ENCODE results near the gene NDUFA7. TPM values are rescaled to one million over a fixed set of nuclear protein-coding genes. Genes with fewer than 3 reads are reported as not detected.
A peak's percentile ranks its signal among the peaks of the same experiment; 100 is the strongest.
"Not testable (repeated sequence)": the region's sequence is repeated elsewhere in the genome, so short reads cannot be mapped to it uniquely, and the experiment has no call there.

The NDUFA7 gene
- total RNA-seq, 4 donors from 2014 or later: 11.2 to 40.0 (median 18.6) TPM

- Histone ChIP-seq H3K4me1 (peaks cover 0 to 11% (median 6%) of the 10 kb centered on the region in 4 donors), H3K36me3 (no peaks in the 10 kb centered on the region), H3K9me3 (no peaks in the 10 kb centered on the region), H3K4me3 (peak overlapping the region in 2 of 4 donors; percentile 42 to 46), H3K27me3 (peaks cover 55% of the 10 kb centered on the region), H3K27ac (no peak overlapping the region)
- intact Hi-C loops (cut with DNase I; ENCODE audit: low total_unique reads) (no loop called here), in situ Hi-C loops (cut with MboI; ENCODE audit: low pct_ligation_motif_present in 1 of 4, low pct_unique_long_range_greater_than_20kb in 1 of 4, low sequenced_read_pairs in 3 of 4) (no loop called here)
- no peak for TF ChIP-seq POLR2AphosphoS5 (IDR thresholded peaks at IDR 0.05)
- TF ChIP-seq POLR2A (IDR thresholded peaks at IDR 0.05): no peak
- no peak for TF ChIP-seq EP300 (IDR thresholded peaks at IDR 0.05; ENCODE audit: low read depth)
- TF ChIP-seq, protein P1, sequence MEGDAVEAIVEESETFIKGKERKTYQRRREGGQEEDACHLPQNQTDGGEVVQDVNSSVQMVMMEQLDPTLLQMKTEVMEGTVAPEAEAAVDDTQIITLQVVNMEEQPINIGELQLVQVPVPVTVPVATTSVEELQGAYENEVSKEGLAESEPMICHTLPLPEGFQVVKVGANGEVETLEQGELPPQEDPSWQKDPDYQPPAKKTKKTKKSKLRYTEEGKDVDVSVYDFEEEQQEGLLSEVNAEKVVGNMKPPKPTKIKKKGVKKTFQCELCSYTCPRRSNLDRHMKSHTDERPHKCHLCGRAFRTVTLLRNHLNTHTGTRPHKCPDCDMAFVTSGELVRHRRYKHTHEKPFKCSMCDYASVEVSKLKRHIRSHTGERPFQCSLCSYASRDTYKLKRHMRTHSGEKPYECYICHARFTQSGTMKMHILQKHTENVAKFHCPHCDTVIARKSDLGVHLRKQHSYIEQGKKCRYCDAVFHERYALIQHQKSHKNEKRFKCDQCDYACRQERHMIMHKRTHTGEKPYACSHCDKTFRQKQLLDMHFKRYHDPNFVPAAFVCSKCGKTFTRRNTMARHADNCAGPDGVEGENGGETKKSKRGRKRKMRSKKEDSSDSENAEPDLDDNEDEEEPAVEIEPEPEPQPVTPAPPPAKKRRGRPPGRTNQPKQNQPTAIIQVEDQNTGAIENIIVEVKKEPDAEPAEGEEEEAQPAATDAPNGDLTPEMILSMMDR (IDR thresholded peaks at IDR 0.05): no peak
- WGBS, 2 donors (ENCODE audit: low coverage in 1 of 2): 34% methylated on average over 11 of the region's 11 CpGs; no CpG with 5 or more reads in 1 of the 2 donors
- DNase-seq: no peak
Measured at GRCh38 chr19:8343483-8343844, 22.3 kb upstream of the NDUFA7 start.

DNA sequence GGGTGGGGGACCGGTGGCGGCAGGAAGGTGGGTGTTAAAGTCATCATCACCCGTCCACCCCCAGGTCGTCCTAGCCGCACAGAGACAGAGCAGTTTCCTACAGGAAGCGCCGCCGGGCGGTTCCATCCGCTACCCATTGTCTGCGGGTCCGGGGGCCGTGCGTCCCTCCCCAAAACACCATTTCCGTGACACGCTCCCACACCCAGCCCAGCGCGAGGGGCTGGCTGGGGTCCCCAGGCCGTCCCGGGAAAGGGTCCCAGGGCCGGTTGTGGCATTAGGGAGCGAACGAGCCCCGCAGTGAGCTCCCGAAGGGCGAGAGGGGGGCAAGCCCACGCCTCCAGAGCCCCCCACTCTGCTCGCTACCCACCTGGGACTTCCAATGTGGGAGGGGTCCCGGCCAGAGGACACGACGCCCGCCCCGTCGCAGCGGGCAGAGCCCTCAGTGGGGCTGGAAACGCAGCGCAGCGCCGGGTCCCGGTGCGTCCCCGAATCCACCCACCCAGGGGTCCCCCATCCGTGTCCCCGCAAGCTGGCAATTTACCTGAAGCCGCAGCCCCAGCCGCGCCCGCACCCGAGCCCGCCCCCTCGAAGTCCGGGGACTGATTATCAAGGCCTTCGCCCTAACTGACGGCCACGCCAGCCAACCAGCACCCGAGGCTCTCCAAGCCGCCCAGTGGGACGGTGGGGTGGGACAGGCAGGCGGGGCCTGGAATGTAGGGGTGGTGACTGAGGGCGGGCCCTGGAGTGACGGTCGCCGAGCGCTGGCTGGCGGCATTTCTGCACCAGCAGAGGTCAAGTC, 21.7 kb upstream of the NDUFA7 start, which contains the start of gene KANK3:
KANK3 (minus strand) TSS at position 579 of the 799 bp plus-strand sequence. CDS start 5,434 bp downstream, outside the sequence.
- H3K4me3 ChIP-seq: peak within 1 kb of the TSS; percentile 2 to 46 (median 32)
- H3K27ac ChIP-seq: peak within 1 kb of the TSS; percentile 37 to 58 (median 50)
- intact Hi-C loops (cut with DNase I; ENCODE audit: low total_unique reads) (no loop called here), in situ Hi-C loops (cut with MboI; ENCODE audit: low pct_ligation_motif_present in 1 of 4, low pct_unique_long_range_greater_than_20kb in 1 of 4, low sequenced_read_pairs in 3 of 4) (no loop called here)
- TF ChIP-seq EP300 (IDR thresholded peaks at IDR 0.05; ENCODE audit: low read depth) (no peak), POLR2AphosphoS5 (IDR thresholded peaks at IDR 0.05) (peak; percentile 30 to 60 (median 52)), POLR2A (IDR thresholded peaks at IDR 0.05) (no peak)
- TF ChIP-seq, protein P1 (IDR thresholded peaks at IDR 0.05): peak in 1 of 5 experiments; percentile 22
- peaks cover 0 to 11% (median 6%) of the 10 kb centered on the region in 4 donors for H3K4me1 ChIP-seq
- WGBS, 2 donors (ENCODE audit: low coverage in 1 of 2): 2% methylated on average over 37 of the region's 65 CpGs; no CpG with 5 or more reads in 1 of the 2 donors
- no peaks in the 10 kb centered on the region for H3K36me3 ChIP-seq
- H3K9me3 ChIP-seq: no peaks in the 10 kb centered on the region
- peak; percentile 95 for DNase-seq
- peaks cover 58% of the 10 kb centered on the region for H3K27me3 ChIP-seq

DNA sequence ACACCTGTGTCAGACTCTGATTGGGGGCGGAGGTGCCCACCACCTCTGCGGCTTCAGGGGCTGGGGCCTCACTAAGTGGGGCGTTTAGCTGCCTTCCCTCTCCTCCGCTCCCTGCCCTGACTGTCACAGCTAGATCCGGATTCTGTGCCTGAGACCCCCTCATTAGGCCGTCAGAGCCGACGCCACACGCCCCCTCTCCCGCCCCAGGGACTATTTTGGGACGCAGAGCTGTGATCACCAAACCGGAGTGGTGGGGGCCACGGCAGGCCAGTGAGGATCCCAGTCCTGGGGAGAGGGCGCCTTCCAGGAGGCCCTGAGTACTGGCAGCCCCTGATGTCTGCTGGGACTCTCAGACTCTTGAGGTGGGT, 21.1 kb upstream of the NDUFA7 start:
- TF ChIP-seq POLR2AphosphoS5 (IDR thresholded peaks at IDR 0.05) (no peak), EP300 (IDR thresholded peaks at IDR 0.05; ENCODE audit: low read depth) (no peak), POLR2A (IDR thresholded peaks at IDR 0.05) (no peak)
- TF ChIP-seq, protein P1 (IDR thresholded peaks at IDR 0.05): no peak
- in situ Hi-C loops (cut with MboI; ENCODE audit: low pct_ligation_motif_present in 1 of 4, low pct_unique_long_range_greater_than_20kb in 1 of 4, low sequenced_read_pairs in 3 of 4) (no loop called here), intact Hi-C loops (cut with DNase I; ENCODE audit: low total_unique reads) (no loop called here)
- Histone ChIP-seq H3K27me3 (peaks cover 63% of the 10 kb centered on the region), H3K4me3 (peak overlapping the region in 1 of 4 donors; percentile 42), H3K27ac (peak overlapping the region in 2 of 4 donors; percentile 53 to 58), H3K36me3 (no peaks in the 10 kb centered on the region), H3K9me3 (no peaks in the 10 kb centered on the region), H3K4me1 (peaks cover 0 to 11% (median 6%) of the 10 kb centered on the region in 4 donors)
- WGBS, 2 donors (ENCODE audit: low coverage in 1 of 2): 49 to 60% methylated on average over 2 to 14 of the region's 14 CpGs
- DNase-seq: no peak

DNA sequence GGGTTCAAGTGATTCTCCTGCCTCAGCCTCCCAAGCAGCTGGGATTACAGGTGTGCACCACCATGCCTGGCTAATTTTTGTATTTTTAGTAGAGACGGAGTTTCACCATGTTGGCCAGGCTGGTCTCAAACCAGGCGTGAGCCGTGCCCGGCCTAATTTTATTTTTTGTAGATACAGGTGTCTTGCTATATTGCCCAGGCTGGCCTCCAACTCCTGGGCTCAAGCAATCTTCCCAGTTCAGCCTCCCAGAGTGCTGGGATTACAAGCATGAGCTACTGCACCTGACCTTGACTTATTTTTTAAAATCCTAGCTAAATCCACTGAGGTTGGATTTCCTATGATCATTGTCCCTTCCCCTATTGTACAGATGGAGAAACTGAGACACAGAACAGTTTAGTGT, 20.3 kb upstream of the NDUFA7 start:
- intact Hi-C loops (cut with DNase I; ENCODE audit: low total_unique reads); H3K36me3 ChIP-seq; H3K4me3 ChIP-seq; H3K9me3 ChIP-seq; in situ Hi-C loops (cut with MboI; ENCODE audit: low pct_ligation_motif_present in 1 of 4, low pct_unique_long_range_greater_than_20kb in 1 of 4, low sequenced_read_pairs in 3 of 4); DNase-seq: not testable (repeated sequence)
- 87% methylated on average over 4 of the region's 4 CpGs; no CpG with 5 or more reads in 1 of the 2 donors for WGBS, 2 donors (ENCODE audit: low coverage in 1 of 2)
- Histone ChIP-seq H3K27me3 (peaks cover 71% of the 10 kb centered on the region), H3K4me1 (peaks cover 0 to 11% (median 6%) of the 10 kb centered on the region in 4 donors), H3K27ac (peak overlapping the region in 3 of 4 donors; percentile 6 to 53 (median 21))
